Hippocampal formation (tissue), 2 donors: ENCODE results near the gene DIP2C.
"Not testable (repeated sequence)": the region's sequence is repeated elsewhere in the genome, so short reads cannot be mapped to it uniquely, and the experiment has no call there.

Experiments used
- DNase-seq, 2 donors: peaks; one replicate each; lab custom pipeline; 2025; lab: John Stamatoyannopoulos, UW

Gene DIP2C

DNA sequence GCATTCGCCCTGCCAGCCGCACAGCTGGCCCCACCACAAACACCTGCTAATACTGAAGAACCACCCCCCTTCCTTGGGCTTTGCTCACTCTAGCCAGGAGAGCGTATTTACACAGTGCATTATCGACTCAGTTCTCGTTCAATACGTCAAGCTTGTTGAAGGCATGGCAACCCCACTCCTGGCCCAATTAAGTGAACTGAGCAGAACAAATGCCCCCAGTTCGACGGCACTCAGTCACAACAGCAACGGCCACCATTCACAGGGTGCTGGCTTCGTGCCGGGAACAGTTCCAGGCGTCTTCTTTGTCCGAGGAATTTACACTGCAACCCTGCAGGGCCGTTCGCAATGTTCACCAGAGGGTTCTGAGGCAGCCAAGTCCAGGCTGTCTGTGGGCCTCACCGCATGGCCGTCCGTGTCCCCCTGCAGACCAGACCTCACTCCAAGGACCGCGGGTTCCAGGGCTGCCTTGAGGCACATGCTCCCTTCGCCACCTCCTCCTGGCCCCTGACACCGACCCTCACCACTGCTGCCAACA lies 175.3 kb downstream of the DIP2C start:
- DNase-seq: peak; percentile 69 to 70

DNA sequence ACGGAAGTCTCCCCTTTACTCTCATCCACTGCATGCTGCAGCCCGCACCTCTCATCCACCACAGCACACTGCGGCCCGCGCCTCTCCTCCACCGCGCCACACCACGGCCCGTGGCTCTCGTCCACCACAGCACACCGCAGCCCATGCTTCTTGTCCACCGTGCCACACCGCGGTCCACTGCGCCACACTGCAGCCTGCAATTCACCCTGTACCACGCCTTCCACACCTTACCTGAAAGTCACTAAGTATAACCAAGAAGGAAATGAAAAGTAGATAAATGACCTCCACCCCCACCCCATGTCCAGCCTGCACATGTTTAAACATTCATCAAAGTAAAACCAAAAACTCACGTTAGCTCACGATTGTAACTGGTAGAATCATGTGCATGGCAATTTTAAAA lies 176.1 kb downstream of the DIP2C start:
- no peak for DNase-seq

DNA sequence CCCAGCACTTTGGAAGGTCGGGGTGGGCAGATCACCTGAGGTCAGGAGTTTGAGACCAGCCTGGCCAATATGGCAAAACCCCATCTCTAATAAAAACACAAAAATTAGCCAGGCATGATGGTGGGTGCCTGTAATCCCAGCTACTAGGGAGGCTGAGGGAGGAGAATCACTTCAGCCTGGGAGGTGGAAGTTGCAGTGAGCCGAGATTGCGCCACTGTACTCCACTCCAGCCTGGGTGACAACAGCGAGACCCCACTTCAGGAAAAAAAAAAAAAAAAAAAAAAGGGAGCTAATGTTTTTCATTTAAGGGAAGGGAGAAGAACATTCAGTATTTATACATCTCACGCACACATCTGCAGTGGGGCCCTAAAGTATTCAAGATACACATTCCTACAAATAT lies 176.8 kb downstream of the DIP2C start:
- not testable (repeated sequence) for DNase-seq

DNA sequence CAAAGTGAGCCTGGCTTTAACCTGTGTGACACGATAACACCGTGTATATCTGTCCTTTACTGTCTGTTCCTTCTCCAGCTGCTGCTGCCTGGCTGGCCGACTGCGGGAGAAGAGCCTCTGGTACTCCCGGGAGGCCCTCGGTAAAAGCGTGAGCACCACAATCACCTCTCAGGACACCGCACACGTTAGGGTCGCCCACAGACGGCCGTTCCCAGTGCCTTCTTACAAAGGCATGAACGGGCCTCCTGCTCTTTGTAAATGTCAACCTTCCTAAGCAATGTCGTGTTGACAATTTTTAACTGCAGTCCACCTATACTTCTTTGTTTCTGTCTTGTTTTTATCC lies 177.6 kb downstream of the DIP2C start:
- DNase-seq: no peak

DNA sequence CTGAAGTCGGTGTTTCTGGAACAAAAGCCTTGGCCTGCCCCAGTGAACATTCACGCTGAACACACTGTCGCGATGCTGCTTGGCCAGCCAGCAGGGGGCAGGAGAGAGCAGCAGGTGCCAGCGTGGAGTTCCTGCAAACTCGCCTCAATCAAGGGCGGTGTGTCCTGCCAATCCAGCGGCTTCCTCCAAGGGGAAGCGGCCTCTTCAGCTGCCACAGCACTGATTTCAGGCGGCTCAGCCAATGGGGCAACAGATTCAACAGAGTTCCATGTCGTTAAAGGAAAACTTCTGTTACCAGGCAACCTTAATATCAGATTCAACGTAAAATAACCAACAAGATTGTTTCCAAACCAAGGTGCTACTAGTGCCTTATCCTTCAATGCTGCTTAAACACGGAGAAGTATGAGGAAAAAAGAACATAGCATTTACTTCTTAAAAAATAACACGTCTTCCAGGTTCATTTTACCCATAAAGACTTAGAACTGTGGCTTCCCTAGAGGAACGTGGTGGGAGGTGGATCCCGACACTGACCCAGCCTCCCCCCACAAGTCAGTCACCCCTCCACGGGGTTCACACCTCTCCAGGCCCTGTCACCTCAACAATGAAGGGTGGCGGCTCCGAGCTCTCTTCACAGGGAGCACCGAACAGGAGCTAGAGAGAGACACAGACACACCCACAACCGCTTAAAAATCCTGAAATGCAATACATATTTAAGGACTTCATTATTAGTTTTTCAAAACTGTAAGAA lies 178.2 kb downstream of the DIP2C start:
- DNase-seq: peak; percentile 83 to 91

DNA sequence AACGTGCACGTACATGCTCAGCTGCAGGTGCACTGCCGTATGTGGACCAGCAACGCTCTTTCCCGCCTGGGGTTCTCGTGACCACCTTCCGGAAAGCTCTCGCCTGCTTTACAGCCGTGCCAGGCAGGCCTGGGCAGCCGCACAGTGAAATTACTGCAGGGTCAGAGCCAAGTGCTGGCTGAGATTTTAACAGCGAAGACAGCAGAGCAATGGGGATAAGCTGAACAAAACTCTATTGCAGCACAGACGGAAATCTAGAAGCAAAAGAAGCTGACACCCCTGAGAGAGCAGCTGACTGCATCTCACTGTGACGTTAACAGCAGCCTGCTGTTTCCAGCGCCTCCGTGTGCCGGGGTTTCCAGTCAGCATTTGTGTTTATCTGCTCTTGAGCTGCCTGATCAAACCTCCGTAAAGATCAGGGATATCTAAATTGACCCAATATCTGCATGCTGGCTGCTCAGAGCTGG lies 179.0 kb downstream of the DIP2C start:
- peak; percentile 63 to 68 for DNase-seq

DNA sequence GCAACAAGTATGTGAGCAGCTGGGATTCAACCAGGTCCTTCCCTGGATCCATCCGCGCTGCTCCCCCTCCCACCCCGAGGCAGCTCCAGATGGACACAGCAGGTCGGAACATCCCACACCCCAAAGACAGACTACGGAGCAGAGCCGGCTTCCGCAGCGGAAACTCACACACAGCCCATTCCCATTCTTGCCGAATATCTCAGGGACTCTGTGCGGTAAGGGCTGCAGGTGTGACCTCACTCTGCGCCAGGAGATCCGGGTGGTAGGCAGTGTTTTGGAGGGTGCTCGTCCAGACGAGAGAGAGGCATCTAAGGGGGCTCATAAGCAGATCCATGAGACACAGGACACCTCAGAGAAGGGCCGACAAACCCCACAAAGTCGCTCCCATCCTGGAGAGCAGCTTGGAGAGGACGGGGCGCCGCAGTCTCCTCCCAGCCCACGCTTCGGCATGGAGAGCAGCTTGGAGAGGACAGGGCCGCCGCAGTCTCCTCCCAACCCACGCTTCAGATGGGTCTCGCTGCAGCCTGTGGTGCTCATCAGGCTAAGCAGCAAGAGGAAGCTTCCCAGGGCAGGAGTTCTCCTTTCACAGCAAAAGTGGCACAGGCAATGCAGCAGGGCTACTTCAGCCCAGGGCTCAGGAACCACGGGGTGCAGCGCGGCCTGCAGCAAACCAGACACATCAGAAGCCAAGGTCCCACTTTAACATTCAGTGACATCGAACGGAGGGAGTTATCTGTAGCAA lies 179.9 kb downstream of the DIP2C start:
- DNase-seq: no peak

DNA sequence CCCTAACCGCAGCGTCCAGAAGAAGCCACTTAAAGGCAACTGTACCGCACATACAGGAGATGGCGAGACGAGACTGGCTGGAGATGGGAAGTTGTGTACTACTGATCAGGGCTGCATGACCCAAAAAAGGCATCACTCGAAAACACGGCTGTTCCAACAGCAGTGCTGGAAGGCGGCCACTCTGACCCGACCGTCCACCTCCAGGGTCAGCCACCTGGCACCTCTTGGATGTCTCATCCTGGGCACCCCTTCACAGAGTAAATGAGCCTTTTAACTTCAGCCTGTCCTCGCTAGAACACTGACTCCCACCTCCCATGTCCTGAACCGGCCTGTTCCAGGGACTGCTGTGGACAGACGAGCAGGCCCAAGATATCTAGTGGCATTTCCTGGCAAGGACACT lies 180.7 kb downstream of the DIP2C start:
- no peak for DNase-seq

DNA sequence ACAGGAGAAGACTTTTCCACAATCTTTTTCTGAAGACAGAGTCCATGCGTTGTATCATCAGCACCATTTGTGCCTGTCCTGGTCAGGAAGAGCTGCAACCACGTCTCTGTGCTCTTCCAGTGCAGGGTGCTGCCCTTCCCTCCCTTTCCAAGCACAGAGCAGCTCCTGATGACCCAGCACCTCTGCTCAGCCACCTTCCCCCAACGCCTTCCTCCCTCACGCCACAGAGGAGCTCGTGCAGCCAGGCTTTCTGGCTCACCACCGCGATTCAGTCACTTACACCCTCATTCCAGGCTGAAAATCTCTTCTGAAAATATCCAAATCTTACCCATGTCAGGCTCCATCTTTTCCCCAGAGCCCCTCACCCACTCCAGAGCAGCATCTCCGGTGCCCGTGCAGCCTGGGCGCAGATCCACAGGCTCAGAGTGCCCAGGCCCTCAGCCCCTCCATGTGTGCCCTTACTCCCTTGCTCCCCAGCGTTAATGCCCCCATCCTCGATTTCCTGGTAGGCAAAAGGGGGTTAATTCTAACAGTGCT lies 181.5 kb downstream of the DIP2C start:
- DNase-seq: no peak

DNA sequence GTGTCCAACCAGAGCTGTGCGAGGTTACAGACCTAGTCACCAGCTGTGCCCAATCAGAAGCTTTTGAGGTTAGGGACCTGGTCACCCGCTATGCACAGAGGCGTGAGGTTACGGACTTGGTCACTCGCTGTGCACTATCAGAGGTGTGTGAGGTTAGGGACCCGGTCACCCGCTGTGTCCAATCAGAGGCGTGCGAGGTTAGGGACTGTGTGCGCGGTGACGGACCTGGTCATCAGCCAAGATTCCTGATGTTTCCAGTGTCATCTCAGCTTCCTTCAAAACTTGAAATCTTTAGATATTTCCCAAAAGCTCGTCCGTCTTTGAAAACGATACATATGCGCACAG lies 182.1 kb downstream of the DIP2C start:
- DNase-seq: no peak

DNA sequence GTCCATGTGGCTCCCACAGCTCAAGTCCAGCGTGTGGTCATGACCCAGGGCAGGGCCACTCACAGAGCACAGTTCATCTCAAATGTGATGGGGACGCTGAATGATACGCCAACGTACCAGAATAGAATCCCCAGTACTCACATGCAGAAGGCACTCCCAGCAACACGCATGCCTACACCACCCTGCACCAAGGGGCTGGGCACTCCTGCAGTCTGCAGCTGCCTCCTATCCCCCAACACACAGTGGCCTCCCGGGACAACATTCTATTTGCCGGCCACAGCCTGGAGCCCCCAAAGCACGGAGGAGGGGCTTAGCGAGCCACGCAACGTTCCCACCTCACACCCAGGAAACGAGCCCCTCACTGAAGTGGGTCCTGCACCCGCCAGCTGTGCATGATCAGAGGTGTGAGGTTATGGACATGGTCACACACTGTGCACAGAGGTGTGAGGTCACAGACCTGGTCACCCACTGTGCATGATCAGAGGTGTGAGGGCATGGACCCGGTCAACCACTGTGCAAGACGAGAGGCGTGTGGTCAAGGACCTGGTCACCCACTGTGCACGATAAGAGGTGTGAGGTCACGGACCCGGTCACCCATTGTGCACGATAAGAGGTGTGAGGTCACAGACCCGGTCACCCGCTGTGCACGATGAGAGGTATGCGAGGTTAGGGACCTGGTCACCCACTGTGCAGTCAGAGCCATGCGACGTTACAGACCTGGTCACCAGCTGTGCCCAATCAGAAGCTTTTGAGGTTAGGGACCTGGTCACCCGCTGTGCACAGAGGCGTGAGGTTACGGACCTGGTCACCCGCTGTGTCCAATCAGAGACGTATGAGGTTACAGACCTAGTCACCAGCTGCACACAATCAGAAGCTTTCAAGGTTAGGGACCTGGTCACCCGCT lies 182.8 kb downstream of the DIP2C start:
- DNase-seq: no peak

DNA sequence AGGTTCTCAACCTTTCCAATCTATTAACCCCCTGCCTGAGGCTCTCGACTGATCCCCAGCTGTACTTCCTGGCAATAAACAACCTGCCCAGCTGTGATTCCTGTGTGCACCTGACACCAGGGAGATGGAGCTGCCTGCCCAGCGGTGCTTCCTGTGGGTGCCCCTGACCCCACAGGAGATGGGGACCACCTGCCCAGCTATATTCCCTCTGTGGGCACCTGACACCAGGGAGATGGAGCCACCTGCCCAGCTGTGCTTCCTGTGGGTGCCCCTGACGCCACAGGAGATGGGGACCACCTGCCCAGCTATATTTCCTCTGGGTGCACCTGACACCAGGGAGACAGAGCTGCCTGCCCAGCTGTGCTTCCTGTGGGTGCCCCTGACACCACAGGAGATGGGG lies 184.0 kb downstream of the DIP2C start:
- no peak for DNase-seq

DNA sequence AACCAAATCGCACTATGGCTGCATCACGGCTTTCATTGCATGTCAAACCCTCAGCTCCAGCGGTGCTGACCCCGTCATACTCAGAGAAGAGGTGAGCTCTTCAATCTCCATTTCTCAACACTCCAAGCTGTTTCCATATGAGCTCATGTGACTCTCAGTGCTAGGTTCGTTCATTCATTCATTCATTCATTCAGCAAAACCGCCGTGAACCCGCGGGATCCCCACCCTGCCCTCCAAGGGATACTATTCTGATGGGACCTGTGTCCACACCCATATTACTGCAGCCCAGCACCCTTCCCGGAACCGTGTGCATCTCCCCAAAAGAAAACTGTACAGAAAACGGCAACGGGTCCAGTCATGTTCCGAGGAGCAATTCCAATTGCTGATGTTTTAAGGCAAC lies 184.7 kb downstream of the DIP2C start:
- DNase-seq: no peak

DNA sequence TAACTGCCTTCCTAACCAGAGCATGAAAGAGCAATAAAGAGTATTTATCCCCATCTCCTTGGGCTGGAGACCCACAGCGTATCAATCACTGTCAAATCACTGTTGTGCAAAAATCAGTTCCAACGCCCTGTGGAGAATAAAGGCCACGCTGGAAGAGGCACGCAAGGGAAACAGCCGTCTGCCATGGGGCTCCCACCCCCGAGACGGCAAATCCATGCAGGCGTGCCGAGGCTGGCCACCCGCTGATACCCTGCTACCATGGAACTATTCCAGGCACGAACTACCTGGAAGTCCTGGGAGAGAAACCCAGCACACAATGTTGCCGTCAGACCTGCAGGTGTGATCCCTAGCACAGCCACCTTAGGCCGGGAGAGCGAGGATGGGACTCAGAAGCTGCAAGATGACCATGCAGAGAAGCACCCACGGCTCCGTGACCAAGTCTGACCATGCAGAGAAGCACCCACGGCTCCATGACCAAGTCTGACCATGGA lies 185.3 kb downstream of the DIP2C start:
- DNase-seq: no peak

DNA sequence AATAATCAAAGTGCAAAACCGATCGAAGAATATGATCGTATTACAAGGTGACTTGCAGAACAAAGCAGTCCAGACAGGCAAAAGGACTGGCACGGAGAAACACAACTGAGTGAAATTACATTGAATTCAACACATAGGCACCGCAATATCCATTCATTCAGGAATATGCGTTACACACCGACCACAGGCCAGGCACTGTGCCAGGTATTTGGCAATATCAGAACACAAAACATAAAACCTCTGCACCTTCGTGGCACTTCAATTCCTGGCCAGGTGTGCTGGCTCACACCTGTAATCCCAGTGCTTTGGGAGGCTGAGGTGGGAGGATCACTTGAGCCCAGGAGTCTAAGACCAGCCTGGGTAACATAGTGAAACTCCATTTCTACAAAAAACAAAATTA lies 187.9 kb downstream of the DIP2C start:
- DNase-seq: no peak

DNA sequence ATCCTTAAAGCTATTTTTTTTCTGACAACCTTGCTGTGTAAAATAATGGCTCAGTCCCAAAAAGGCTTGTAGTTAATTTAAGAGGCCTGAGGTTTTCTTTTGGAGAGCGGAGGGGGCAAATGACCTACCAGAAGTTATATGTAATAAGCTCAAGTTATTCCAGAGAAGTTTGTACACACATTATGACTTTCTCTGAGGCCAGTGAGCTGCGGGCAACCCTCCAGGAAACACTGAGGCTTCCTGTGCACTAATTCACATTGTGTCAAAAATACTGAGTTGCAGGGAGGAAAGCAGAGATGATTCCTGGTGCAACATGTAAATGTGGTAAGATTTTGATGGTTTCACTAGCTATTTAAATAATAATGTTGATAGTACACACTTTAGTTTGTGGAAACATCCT lies 188.6 kb downstream of the DIP2C start:
- DNase-seq: no peak

DNA sequence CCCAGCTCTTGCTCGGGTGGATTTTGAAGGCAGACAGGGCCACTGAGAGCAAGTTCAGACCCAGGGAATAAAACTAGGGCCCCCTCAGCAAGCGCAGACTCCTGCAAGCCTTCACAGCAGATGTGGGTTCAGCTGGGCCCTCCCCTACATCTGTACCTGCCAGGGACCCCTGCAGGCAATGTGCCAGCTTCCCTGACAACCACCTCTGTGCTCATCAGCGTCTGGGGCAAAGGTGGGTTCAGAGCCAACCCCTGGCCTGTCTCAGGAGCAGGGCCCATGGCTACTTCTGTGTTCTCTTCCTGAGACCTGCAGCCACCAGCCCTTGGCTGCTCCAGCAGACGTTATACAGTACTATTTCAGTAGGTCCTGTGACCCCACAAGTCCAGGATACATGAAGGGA lies 189.5 kb downstream of the DIP2C start:
- DNase-seq: no peak

DNA sequence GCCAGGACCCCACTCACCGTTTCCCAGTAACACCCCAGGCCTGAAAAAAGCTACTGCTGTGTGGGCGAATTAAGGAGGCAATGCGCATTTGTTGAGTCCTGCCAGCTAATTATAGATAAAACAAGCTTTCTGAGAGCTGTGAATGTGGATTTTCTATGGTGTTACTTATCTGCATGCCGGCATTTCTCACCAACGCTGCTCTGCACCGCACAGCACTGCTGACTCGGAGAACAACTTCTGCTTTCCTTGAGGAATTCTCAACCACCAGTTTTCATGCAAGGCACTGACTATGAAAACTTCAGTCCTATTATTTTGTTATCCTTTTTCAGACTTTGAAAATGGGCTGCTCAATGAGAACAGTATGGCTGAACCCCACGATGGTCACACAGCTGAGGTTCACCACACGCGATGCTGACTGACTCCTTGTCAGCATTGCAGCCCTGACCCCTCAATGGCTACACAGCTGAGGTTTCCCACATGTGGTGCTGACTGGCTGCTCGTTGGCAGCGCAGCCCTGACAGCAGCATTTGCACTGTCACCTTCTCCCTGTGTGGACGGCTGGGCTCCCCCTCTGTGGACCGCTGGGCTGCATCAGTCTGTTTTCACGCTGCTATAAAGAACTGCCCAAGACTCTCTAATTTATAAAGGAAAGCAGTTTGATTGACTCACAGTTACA lies 190.6 kb downstream of the DIP2C start:
- DNase-seq: no peak

DNA sequence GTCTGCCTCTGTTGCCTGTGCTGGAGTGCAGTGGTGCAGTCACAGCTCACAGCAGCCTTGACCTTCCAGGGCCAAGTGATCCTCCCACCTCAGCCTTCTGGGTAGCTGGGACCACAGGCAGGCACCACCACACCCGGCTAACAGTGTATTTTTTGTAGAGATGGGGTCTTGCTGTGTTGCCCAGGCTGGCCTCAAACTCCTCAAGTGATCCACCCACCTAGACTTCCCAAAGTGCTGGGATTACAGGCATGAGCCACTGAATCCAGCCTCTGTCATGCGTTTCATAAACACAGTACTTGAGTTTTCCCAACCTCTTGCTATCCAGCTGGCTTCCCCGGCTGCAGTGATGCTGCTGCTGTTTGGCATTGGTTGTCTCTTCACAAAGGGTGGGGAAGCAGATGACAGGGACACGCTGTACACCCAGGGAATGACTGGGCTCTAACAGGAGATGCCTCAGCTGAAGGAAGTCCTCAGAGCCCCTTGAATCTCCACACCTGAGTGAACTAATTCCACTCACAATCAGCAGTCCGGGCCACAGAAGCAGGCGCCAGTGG lies 191.5 kb downstream of the DIP2C start:
- DNase-seq: no peak

DNA sequence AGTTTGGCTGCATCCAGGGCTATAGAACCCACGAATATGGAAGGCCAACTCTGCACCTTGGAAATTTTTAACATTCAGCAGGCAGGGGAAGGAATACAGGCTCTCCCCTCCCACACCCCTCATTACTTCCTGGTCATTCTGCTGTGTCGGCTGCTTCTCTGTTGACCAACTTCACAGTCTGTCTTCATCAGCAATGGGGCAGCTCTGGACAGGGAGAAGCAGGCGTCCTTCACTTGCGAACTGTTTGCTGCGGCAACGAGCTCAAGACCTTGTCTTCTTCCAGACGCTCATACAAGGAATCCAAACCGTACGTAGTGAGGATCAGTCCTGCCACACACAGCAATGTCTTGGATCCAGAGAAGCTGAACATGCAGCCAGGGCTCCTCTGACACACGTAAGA lies 192.2 kb downstream of the DIP2C start:
- DNase-seq: no peak

DNA sequence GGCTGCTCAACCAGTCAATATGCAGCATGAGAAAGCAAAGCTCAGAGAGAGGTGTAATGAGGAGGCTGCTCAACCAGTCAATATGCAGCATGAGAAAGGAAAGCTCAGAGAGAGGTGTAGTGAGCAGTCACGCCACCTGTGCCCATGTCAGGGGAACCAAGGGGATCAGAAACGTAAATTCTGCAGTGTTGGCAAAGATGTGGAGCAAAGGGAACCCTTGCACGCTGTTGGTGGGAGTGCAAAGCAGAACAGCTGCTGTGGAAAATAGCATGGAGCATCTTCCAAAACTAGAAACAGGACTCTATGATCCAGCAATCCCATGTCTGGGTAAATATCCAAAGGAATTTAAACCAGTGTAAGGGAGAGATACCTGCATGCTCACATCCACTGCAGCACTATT lies 194.9 kb downstream of the DIP2C start:
- DNase-seq: no peak
